H9 (cell line): ENCODE results near the gene DACH1. TPM values are rescaled to one million over a fixed set of nuclear protein-coding genes. Genes with fewer than 3 reads are reported as not detected.

Experiments
- DNase-seq: peaks from one replicate; pipeline ENCODE4 v3.0.0-alpha.2; 2017
- H2AFZ ChIP-seq: one replicate; pipeline ENCODE4 v1.6.1; 2013; ENCODE audit warnings: mild to moderate bottlenecking, low read length, control low read depth, moderate library complexity
- H2AK5ac ChIP-seq: 2 replicates; pipeline ENCODE4 v1.6.1; 2013; ENCODE audit warnings: low read length, control low read depth, mixed read lengths; ENCODE audit not compliant: insufficient read length
- H2BK120ac ChIP-seq: one replicate; pipeline ENCODE4 v1.6.1; 2013; ENCODE audit warnings: low read depth, mild to moderate bottlenecking, low read length, control low read depth, inconsistent platforms; ENCODE audit not compliant: poor library complexity, severe bottlenecking
- H2BK12ac ChIP-seq: 2 replicates; pipeline ENCODE4 v1.6.1; 2013; ENCODE audit warnings: low read length, control low read depth, mixed read lengths, low read depth; ENCODE audit not compliant: insufficient read length
- H2BK15ac ChIP-seq: 2 replicates; pipeline ENCODE4 v1.6.1; 2013; ENCODE audit warnings: low read depth, low read length, control low read depth
- H2BK20ac ChIP-seq: one replicate; pipeline ENCODE4 v1.6.1; 2013; ENCODE audit warnings: low read depth, mild to moderate bottlenecking, low read length, control low read depth, inconsistent platforms; ENCODE audit not compliant: poor library complexity, severe bottlenecking
- H2BK5ac ChIP-seq: 2 replicates; pipeline ENCODE4 v1.6.1; 2013; ENCODE audit warnings: low read length, control low read depth, mixed read lengths; ENCODE audit not compliant: insufficient read length
- H3K14ac ChIP-seq: 2 replicates; pipeline ENCODE4 v1.6.1; 2013; ENCODE audit warnings: low read length, control low read depth; ENCODE audit not compliant: insufficient read depth
- H3K18ac ChIP-seq: 2 replicates; pipeline ENCODE4 v1.6.1; 2013; ENCODE audit warnings: low read depth, mild to moderate bottlenecking, mixed read lengths, low read length, control low read depth; ENCODE audit not compliant: insufficient read length
- H3K23ac ChIP-seq: 2 replicates; pipeline ENCODE4 v1.6.1; 2013; ENCODE audit warnings: low read length, control low read depth, mixed read lengths, low read depth; ENCODE audit not compliant: insufficient read length
- H3K23me2 ChIP-seq: 2 replicates; pipeline ENCODE4 v1.6.1; 2013; ENCODE audit warnings: low read depth, mild to moderate bottlenecking, mixed read lengths, low read length, control low read depth; ENCODE audit not compliant: insufficient read length, poor library complexity, severe bottlenecking
- H3K27ac ChIP-seq: 2 replicates; pipeline ENCODE4 v1.5.1; 2013; ENCODE audit warnings: low read length, control low read depth, mixed read lengths, low read depth; ENCODE audit not compliant: insufficient read length
- H3K27me3 ChIP-seq: 2 replicates; pipeline ENCODE4 v1.6.1; 2013; ENCODE audit warnings: low read length, control low read depth, inconsistent platforms; ENCODE audit not compliant: insufficient read depth
- H3K4ac ChIP-seq: 2 replicates; pipeline ENCODE4 v1.6.1; 2013; ENCODE audit warnings: low read depth, mild to moderate bottlenecking, control low read depth, inconsistent platforms, low read length, moderate library complexity
- H3K4me1 ChIP-seq: 2 replicates; pipeline ENCODE4 v1.6.1; 2013; ENCODE audit warnings: low read length, control low read depth, inconsistent platforms; ENCODE audit not compliant: insufficient read depth
- H3K4me2 ChIP-seq: 2 replicates; pipeline ENCODE4 v1.6.1; 2013; ENCODE audit warnings: low read length, control low read depth, mixed read lengths; ENCODE audit not compliant: insufficient read length, insufficient read depth
- H3K56ac ChIP-seq: 2 replicates; pipeline ENCODE4 v1.6.1; 2013; ENCODE audit warnings: low read depth, mild to moderate bottlenecking, mixed read lengths, low read length, control low read depth; ENCODE audit not compliant: insufficient read length
- H3K79me1 ChIP-seq: 2 replicates; pipeline ENCODE4 v1.6.1; 2013; ENCODE audit warnings: low read depth, mild to moderate bottlenecking, moderate library complexity, low read length, control low read depth, inconsistent platforms; ENCODE audit not compliant: insufficient read depth, poor library complexity, severe bottlenecking
- H3K79me2 ChIP-seq: 2 replicates; pipeline ENCODE4 v1.6.1; 2013; ENCODE audit warnings: low read length, control low read depth, inconsistent platforms; ENCODE audit not compliant: insufficient read depth
- H3K9ac ChIP-seq: 2 replicates; pipeline ENCODE4 v1.6.1; 2013; ENCODE audit warnings: low read length, control low read depth, mixed read lengths; ENCODE audit not compliant: insufficient read length; ENCODE audit errors: extremely low read depth
- H3K9me3 ChIP-seq: one replicate; pipeline ENCODE4 v1.6.1; 2013; ENCODE audit warnings: low read depth, low read length, inconsistent platforms; ENCODE audit not compliant: control insufficient read depth
- H3T11ph ChIP-seq: one replicate; pipeline ENCODE4 v1.6.1; 2013; ENCODE audit warnings: mild to moderate bottlenecking, low read length, control low read depth, inconsistent platforms
- H4K20me1 ChIP-seq: one replicate; pipeline ENCODE4 v1.6.1; 2013; ENCODE audit not compliant: control insufficient read depth, insufficient read length, insufficient read depth
- H4K5ac ChIP-seq: 2 replicates; pipeline ENCODE4 v1.6.1; 2013; ENCODE audit warnings: low read depth, mild to moderate bottlenecking, mixed read lengths, low read length, control low read depth; ENCODE audit not compliant: insufficient read length
- H4K8ac ChIP-seq: replicated peaks from 2 replicates; pipeline ENCODE4 v1.6.1; 2013; ENCODE audit warnings: low read length, control low read depth, mixed read lengths, low read depth; ENCODE audit not compliant: insufficient read length
- H4K91ac ChIP-seq: 2 replicates; pipeline ENCODE4 v1.6.1; 2013; ENCODE audit warnings: low read depth, mild to moderate bottlenecking, moderate library complexity, mixed read lengths, low read length, control low read depth; ENCODE audit not compliant: insufficient read length
- H3K27ac Mint-ChIP-seq, 3 experiments: 2 replicates in 2 of 3; 3 replicates in 1 of 3; pipeline ENCODE4 v1.8.0; 2020 to 2021; ENCODE audit warnings: mixed read lengths in 3 of 3, mild to moderate bottlenecking in 1 of 3, moderate library complexity in 1 of 3
- H3K27me3 Mint-ChIP-seq: 2 replicates; pipeline ENCODE4 v1.8.0; 2021; ENCODE audit warnings: low read depth, mild to moderate bottlenecking, moderate library complexity, mixed read lengths
- H3K36me3 Mint-ChIP-seq, 3 experiments: 2 replicates in 2 of 3; 3 replicates in 1 of 3; pipeline ENCODE4 v1.8.0; 2020 to 2021; ENCODE audit warnings: low read depth in 3 of 3, mixed read lengths in 3 of 3; ENCODE audit not compliant: insufficient read depth in 1 of 3
- H3K4me1 Mint-ChIP-seq, 2 experiments: 2 replicates each; pipeline ENCODE4 v1.8.0; 2020; ENCODE audit warnings: mixed read lengths in 2 of 2
- H3K4me3 Mint-ChIP-seq, 2 experiments: 2 replicates in 1 of 2; 3 replicates in 1 of 2; pipeline ENCODE4 v1.8.0; 2020 to 2021; ENCODE audit warnings: mild to moderate bottlenecking in 2 of 2, mixed read lengths in 2 of 2, moderate library complexity in 1 of 2
- H3K9me3 Mint-ChIP-seq, 2 experiments: 2 replicates in 1 of 2; 3 replicates in 1 of 2; pipeline ENCODE4 v1.8.0; 2020; ENCODE audit warnings: mild to moderate bottlenecking in 2 of 2, mixed read lengths in 2 of 2, moderate library complexity in 1 of 2
- WGBS: extraction: QIAGEN DNeasy Blood & Tissue Kit; methylation state at CpG from one replicate; pipeline ENCODE4 v1.1.7; 2013; ENCODE audit warnings: missing lambda C conversion rate, low lambda C conversion rate, mixed read lengths; ENCODE audit not compliant: insufficient read length; ENCODE audit errors: extremely low coverage; 5-methylcytosine and 5-hydroxymethylcytosine counted together
- total RNA-seq: library from RNA; stranded (reverse); gene quantifications from 2 replicates; pipeline ENCODE4 v1.2.1, GENCODE V29; 2021
- TF ChIP-seq, protein P1 (sequence below): fragments of 200-600 bp; sonication (generic); conservative IDR thresholded peaks from 3 replicates; pipeline ENCODE4 v1.8.0; 2021; ENCODE audit warnings: antibody characterized with exemption, mild to moderate bottlenecking

The DACH1 gene
- total RNA-seq, 1 experiment from 2014 or later, result not detected

DNA sequence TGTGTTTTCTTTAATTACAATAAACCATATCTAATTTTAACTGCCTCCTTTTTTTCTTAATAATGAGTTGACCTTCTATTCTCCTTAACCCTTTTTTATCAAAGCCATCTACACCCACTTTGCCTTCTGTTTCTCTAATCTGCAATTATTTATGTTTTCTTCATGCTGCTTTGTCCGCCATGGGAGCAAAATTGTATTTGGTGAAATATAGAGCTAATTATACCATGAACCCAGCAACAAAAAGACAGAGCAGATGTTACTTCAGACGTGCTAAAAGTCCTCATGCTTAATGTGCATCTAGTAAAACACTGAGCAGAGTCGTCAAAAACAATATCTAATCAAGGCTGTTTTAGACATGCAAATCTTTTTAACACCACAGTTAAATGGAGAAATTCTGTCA is 264.7 kb downstream of the DACH1 start:
- Histone ChIP-seq H3K9ac (no peak overlapping the region), H2AK5ac (no peak overlapping the region), H2BK15ac (no peak overlapping the region), H4K20me1 (no peaks in the 10 kb centered on the region), H3K27ac (no peak overlapping the region), H3K4me1 (no peaks in the 10 kb centered on the region), H3K18ac (no peak overlapping the region), H3K56ac (no peak overlapping the region), H2BK120ac (no peak overlapping the region), H3K23ac (no peak overlapping the region), H3K14ac (no peak overlapping the region), H3T11ph (no peak overlapping the region), H4K8ac (no peak overlapping the region), H2BK12ac (no peak overlapping the region), H4K5ac (no peak overlapping the region), H3K4me2 (no peak overlapping the region), H2BK20ac (no peak overlapping the region), H3K4ac (no peak overlapping the region), H4K91ac (no peak overlapping the region), H3K27me3 (no peaks in the 10 kb centered on the region), H3K79me2 (no peaks in the 10 kb centered on the region), H3K23me2 (no peaks in the 10 kb centered on the region), H3K79me1 (no peaks in the 10 kb centered on the region), H2BK5ac (no peak overlapping the region), H2AFZ (no peak overlapping the region), H3K9me3 (no peaks in the 10 kb centered on the region)
- Mint-ChIP-seq H3K27me3 (no peaks in the 10 kb centered on the region), H3K4me1 (no peaks in the 10 kb centered on the region), H3K9me3 (no peaks in the 10 kb centered on the region), H3K36me3 (no peaks in the 10 kb centered on the region), H3K27ac (no peak overlapping the region), H3K4me3 (no peak overlapping the region)
- no peak for DNase-seq
- no CpG with 5 or more reads among the region's 3 CpGs for WGBS
- TF ChIP-seq, protein P1, sequence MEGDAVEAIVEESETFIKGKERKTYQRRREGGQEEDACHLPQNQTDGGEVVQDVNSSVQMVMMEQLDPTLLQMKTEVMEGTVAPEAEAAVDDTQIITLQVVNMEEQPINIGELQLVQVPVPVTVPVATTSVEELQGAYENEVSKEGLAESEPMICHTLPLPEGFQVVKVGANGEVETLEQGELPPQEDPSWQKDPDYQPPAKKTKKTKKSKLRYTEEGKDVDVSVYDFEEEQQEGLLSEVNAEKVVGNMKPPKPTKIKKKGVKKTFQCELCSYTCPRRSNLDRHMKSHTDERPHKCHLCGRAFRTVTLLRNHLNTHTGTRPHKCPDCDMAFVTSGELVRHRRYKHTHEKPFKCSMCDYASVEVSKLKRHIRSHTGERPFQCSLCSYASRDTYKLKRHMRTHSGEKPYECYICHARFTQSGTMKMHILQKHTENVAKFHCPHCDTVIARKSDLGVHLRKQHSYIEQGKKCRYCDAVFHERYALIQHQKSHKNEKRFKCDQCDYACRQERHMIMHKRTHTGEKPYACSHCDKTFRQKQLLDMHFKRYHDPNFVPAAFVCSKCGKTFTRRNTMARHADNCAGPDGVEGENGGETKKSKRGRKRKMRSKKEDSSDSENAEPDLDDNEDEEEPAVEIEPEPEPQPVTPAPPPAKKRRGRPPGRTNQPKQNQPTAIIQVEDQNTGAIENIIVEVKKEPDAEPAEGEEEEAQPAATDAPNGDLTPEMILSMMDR, result no peak
